ENCODE measurements around the gene KIF20B.

DNA sequence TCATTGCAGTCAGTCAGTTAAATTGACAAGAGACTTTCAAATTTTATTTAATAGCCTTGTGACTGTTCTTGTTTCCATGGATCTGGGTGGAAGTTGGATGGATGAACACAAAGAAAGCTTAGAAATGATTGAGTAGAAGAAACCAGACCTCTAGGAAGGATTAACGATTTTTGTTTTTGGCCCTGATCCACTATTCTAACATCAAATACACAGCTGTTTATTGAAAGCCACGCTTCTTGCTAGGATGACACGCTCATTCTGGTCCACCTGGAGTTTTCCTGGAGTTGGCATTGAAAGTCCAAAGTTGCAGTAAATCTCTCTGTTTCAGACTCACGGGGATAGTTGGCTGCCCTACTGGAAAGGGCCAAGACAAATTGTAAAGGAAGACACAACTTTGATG is 108.4 kb downstream of the KIF20B start:
- TF ChIP-seq, protein P1, sequence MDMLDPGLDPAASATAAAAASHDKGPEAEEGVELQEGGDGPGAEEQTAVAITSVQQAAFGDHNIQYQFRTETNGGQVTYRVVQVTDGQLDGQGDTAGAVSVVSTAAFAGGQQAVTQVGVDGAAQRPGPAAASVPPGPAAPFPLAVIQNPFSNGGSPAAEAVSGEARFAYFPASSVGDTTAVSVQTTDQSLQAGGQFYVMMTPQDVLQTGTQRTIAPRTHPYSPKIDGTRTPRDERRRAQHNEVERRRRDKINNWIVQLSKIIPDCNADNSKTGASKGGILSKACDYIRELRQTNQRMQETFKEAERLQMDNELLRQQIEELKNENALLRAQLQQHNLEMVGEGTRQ (IDR thresholded peaks at IDR 0.05; ENCODE audit: low read length), result no peak
- TF ChIP-seq, protein P2, sequence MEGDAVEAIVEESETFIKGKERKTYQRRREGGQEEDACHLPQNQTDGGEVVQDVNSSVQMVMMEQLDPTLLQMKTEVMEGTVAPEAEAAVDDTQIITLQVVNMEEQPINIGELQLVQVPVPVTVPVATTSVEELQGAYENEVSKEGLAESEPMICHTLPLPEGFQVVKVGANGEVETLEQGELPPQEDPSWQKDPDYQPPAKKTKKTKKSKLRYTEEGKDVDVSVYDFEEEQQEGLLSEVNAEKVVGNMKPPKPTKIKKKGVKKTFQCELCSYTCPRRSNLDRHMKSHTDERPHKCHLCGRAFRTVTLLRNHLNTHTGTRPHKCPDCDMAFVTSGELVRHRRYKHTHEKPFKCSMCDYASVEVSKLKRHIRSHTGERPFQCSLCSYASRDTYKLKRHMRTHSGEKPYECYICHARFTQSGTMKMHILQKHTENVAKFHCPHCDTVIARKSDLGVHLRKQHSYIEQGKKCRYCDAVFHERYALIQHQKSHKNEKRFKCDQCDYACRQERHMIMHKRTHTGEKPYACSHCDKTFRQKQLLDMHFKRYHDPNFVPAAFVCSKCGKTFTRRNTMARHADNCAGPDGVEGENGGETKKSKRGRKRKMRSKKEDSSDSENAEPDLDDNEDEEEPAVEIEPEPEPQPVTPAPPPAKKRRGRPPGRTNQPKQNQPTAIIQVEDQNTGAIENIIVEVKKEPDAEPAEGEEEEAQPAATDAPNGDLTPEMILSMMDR (IDR thresholded peaks at IDR 0.05; ENCODE audit: control extremely low read depth in 1 of 3, insufficient read depth in 1 of 3, low read depth in 1 of 3, low read length in 3 of 3), result no peak
- TF ChIP-seq CBX8 (IDR thresholded peaks at IDR 0.05; ENCODE audit: borderline replicate concordance, low read depth, low read length) (no peak), TCF12 (IDR thresholded peaks at IDR 0.05; ENCODE audit: low read depth, low read length) (no peak), EP300 (IDR thresholded peaks at IDR 0.05; ENCODE audit: borderline replicate concordance in 1 of 2, low read depth in 2 of 2, low read length in 2 of 2) (no peak), YY1 (IDR thresholded peaks at IDR 0.05; ENCODE audit: low read depth, low read length) (no peak), KDM1A (IDR thresholded peaks at IDR 0.05; ENCODE audit: borderline replicate concordance, low read length) (no peak), GABPA (IDR thresholded peaks at IDR 0.05; ENCODE audit: borderline replicate concordance, insufficient read depth, low read length) (no peak), POLR2A (IDR thresholded peaks at IDR 0.05; ENCODE audit: control extremely low read depth in 1 of 2, low read depth in 2 of 2, low read length in 2 of 2) (no peak), NRF1 (IDR thresholded peaks at IDR 0.05; ENCODE audit: low read depth, low read length) (no peak)
- TF ChIP-seq, protein P3, sequence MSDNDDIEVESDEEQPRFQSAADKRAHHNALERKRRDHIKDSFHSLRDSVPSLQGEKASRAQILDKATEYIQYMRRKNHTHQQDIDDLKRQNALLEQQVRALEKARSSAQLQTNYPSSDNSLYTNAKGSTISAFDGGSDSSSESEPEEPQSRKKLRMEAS (IDR thresholded peaks at IDR 0.05), result no peak
